GM12878 (cell line): ENCODE measurements around the gene MOCS1. TPM values are rescaled to one million over a fixed set of nuclear protein-coding genes. Genes with fewer than 3 reads are reported as not detected.

ENCODE experiments used
- ATAC-seq: fragments of 200-7000 bp; cut with Tn5 transposase; 3 replicates; pipeline ENCODE4 v1.9.1; 2020; ENCODE audit warnings: mild to moderate bottlenecking, moderate library complexity
- BruUV-seq: library from RNA; stranded (reverse); fragments of 400-500 nt; replicated peaks from 2 replicates; lab custom pipeline; 2021; lab: Mats Ljungman, UMichigan
- CTCF ChIA-PET: fragments of 300-600 bp; sonication (Branson Sonifier 250); formaldehyde crosslinking; extraction: SDS; loops from one replicate; lab custom pipeline; 2021; ENCODE audit warnings: inconsistent platforms; lab: Yijun Ruan, JAX
- POLR2A ChIA-PET: fragments of 350-600 bp; formaldehyde crosslinking; extraction: SDS; loops from one replicate; lab custom pipeline; 2021; ENCODE audit warnings: inconsistent platforms; lab: Charles Lee
- RAD21 ChIA-PET: fragments of 300-600 bp; sonication (Branson Sonifier 250); formaldehyde crosslinking; loops from one replicate; lab custom pipeline; 2023; ENCODE audit warnings: antibody characterized with exemption; ENCODE audit not compliant: unreplicated experiment; lab: Charles Lee
- SMC1A ChIA-PET: fragments of 300-600 bp; sonication (Branson Sonifier 250); formaldehyde crosslinking; loops from one replicate; lab custom pipeline; 2023; ENCODE audit not compliant: unreplicated experiment, uncharacterized antibody; lab: Charles Lee
- DNase-seq: peaks from one replicate; pipeline ENCODE4 v3.0.0-alpha.2; 2011; ENCODE audit warnings: low read depth, low spot score
- FAIRE-seq: peaks from 3 replicates; lab custom pipeline; 2011; peaks lifted over from hg19 to GRCh38; lab: Jason Lieb, UNC
- H2AFZ ChIP-seq: 2 replicates; pipeline ENCODE4 v1.6.0; 2011; ENCODE audit warnings: low read depth, low read length, control low read depth; ENCODE audit not compliant: control insufficient read depth
- H3K27ac ChIP-seq: 2 replicates; pipeline ENCODE4 v1.5.1; 2011; ENCODE audit warnings: control low read depth; ENCODE audit not compliant: control insufficient read depth, insufficient read depth
- H3K27me3 ChIP-seq, 2 experiments: replicated peaks in 1 of 2; 2 replicates each; pipeline versions ENCODE4 v1.6.0 to v1.6.1; 2011; ENCODE audit warnings: low read length in 1 of 2; ENCODE audit not compliant: control insufficient read depth in 2 of 2, insufficient read depth in 2 of 2
- H3K36me3 ChIP-seq, 2 experiments: 2 replicates each; pipeline ENCODE4 v1.5.1; 2011; ENCODE audit warnings: low read length in 1 of 2; ENCODE audit not compliant: control insufficient read depth in 2 of 2, insufficient read depth in 2 of 2
- H3K4me1 ChIP-seq: 2 replicates; pipeline ENCODE4 v1.6.1; 2011; ENCODE audit warnings: mild to moderate bottlenecking, low read length, moderate library complexity, mixed read lengths; ENCODE audit not compliant: control insufficient read depth, insufficient read depth
- H3K4me2 ChIP-seq: 2 replicates; pipeline ENCODE4 v1.6.0; 2011; ENCODE audit warnings: control low read depth; ENCODE audit not compliant: control insufficient read depth, insufficient read depth
- H3K4me3 ChIP-seq: fragments of 200-600 bp; sonication (generic); 2 replicates; pipeline ENCODE4 v1.5.1; 2016
- H3K79me2 ChIP-seq: 2 replicates; pipeline ENCODE4 v1.6.0; 2011; ENCODE audit warnings: low read length; ENCODE audit not compliant: control insufficient read depth, insufficient read depth
- H3K9ac ChIP-seq: 2 replicates; pipeline ENCODE4 v1.8.0; 2011; ENCODE audit warnings: low read length, control low read depth, mixed read lengths; ENCODE audit not compliant: control insufficient read depth, insufficient read depth
- H3K9me3 ChIP-seq: replicated peaks from 3 replicates; pipeline ENCODE4 v1.5.1; 2011; ENCODE audit warnings: mild to moderate bottlenecking, low read length; ENCODE audit not compliant: control insufficient read depth, insufficient read depth
- H4K20me1 ChIP-seq: 2 replicates; pipeline ENCODE4 v1.6.0; 2011; ENCODE audit not compliant: control insufficient read depth, insufficient read depth
- CBFB ChIP-seq: IDR thresholded peaks from 2 replicates; pipeline ENCODE4 v1.6.1; 2016; ENCODE audit warnings: antibody characterized with exemption, low read depth
- CREB1 ChIP-seq: IDR thresholded peaks from 2 replicates; pipeline ENCODE4 v1.6.1; 2012; ENCODE audit warnings: low read depth, mild to moderate bottlenecking, inconsistent platforms
- IKZF1 ChIP-seq: fragments of 450-650 bp; conservative IDR thresholded peaks from 2 replicates; pipeline ENCODE4 v1.6.1; 2017; ENCODE audit warnings: antibody characterized with exemption, mild to moderate bottlenecking
- IKZF2 ChIP-seq, 2 experiments: fragments of 450-650 bp; IDR thresholded peaks; 2 replicates each; pipeline ENCODE4 v1.6.1; 2017; ENCODE audit warnings: mild to moderate bottlenecking in 2 of 2, moderate library complexity in 2 of 2
- JUNB ChIP-seq: IDR thresholded peaks from 2 replicates; pipeline ENCODE4 v1.6.1; 2016; ENCODE audit warnings: antibody characterized with exemption, mild to moderate bottlenecking
- LARP7 ChIP-seq: fragments of 450-650 bp; IDR thresholded peaks from 2 replicates; pipeline ENCODE4 v1.6.1; 2017; ENCODE audit warnings: mild to moderate bottlenecking
- MTA2 ChIP-seq: fragments of 450-650 bp; IDR thresholded peaks from 2 replicates; pipeline ENCODE4 v1.6.1; 2016; ENCODE audit warnings: low read depth, mild to moderate bottlenecking, moderate library complexity
- MYC ChIP-seq: IDR thresholded peaks from 2 replicates; pipeline ENCODE4 v1.6.1; 2011; ENCODE audit warnings: mild to moderate bottlenecking, low read length, moderate library complexity, inconsistent platforms; ENCODE audit not compliant: insufficient read depth, insufficient replicate concordance, insufficient read length, severe bottlenecking
- POLR2AphosphoS2 ChIP-seq: IDR thresholded peaks from 2 replicates; pipeline ENCODE4 v1.6.1; 2011; ENCODE audit warnings: low read depth, mild to moderate bottlenecking, low read length, improper control_type of control experiment, moderate library complexity
- RAD21 ChIP-seq: IDR thresholded peaks from 2 replicates; pipeline ENCODE4 v1.6.1; 2011; ENCODE audit warnings: mild to moderate bottlenecking, low read depth, low read length, moderate library complexity; ENCODE audit not compliant: insufficient read depth
- SP1 ChIP-seq: IDR thresholded peaks from one replicate; pipeline ENCODE4 v1.6.1; 2011; ENCODE audit warnings: low read depth, low read length
- TCF12 ChIP-seq: IDR thresholded peaks from 2 replicates; pipeline ENCODE4 v1.6.1; 2011; ENCODE audit warnings: low read depth, mild to moderate bottlenecking, low read length
- YBX1 ChIP-seq: fragments of 450-650 bp; IDR thresholded peaks from 2 replicates; pipeline ENCODE4 v1.6.1; 2016; ENCODE audit warnings: antibody characterized with exemption
- ZNF274 ChIP-seq: IDR thresholded peaks from one replicate; pipeline ENCODE4 v1.8.0; 2011; ENCODE audit not compliant: insufficient read length, insufficient read depth
- WGBS: methylation state at CpG from one replicate; pipeline ENCODE4 v1.1.6; 2016; ENCODE audit warnings: low lambda C conversion rate; ENCODE audit not compliant: insufficient replicate concordance, insufficient coverage; ENCODE audit errors: missing lambda C conversion rate; 5-methylcytosine and 5-hydroxymethylcytosine counted together
- in situ Hi-C: fragments of 300-500 bp; cut with MboI; formaldehyde crosslinking; loops from 9 replicates; pipeline ENCODE4 v1.14.3; 2018; ENCODE audit warnings: mixed read lengths
- intact Hi-C: fragments of 100-400 bp; cut with micrococcal nuclease; formaldehyde crosslinking; loops from one replicate; pipeline ENCODE4 v1.14.2; 2022; ENCODE audit not compliant: unreplicated experiment
- polyA plus RNA-seq, 11 experiments: library from polyadenylated mRNA; depleted of rRNA in 4 of 11; unstranded in 6 of 11; stranded (reverse) in 5 of 11; fragments of >200 nt; fragmentation: Nextera tagmentation in 4 of 11; fragmentation: Illumina TruSeq in 1 of 11; extraction: Ambion mirVana in 4 of 11; extraction: Trizol in 1 of 11; gene quantifications; 1 replicate in 1 of 11; 2 replicates in 10 of 11; pipeline versions ENCODE4 v1.2.1 to v1.2.3, GENCODE V29; 2011 to 2016; ENCODE audit warnings: inconsistent platforms in 2 of 11, missing spikeins in 2 of 11, low read depth in 1 of 11
- total RNA-seq, 4 experiments: library from RNA; depleted of rRNA in 3 of 4; stranded (reverse); fragments of >200 nt in 3 of 4; fragmentation: Illumina TruSeq in 1 of 4; extraction: Trizol in 1 of 4; gene quantifications; 2 replicates each; pipeline versions ENCODE4 v1.2.1 to v1.2.3, GENCODE V29; 2013 to 2021
- TF ChIP-seq, protein P1 (sequence below): fragments of 450-650 bp; IDR thresholded peaks from 2 replicates; pipeline ENCODE4 v1.6.1; 2017; ENCODE audit warnings: low read depth, mild to moderate bottlenecking, moderate library complexity
- TF ChIP-seq, protein P2 (sequence below): fragments of 450-650 bp; formaldehyde crosslinking; IDR thresholded peaks from 2 replicates; pipeline ENCODE4 v1.5.0; 2022; ENCODE audit warnings: mild to moderate bottlenecking, missing genetic modification characterization
- TF ChIP-seq, protein P3 (sequence below): IDR thresholded peaks from 2 replicates; pipeline ENCODE4 v1.6.1; 2012; ENCODE audit warnings: low read length, inconsistent platforms

Gene MOCS1
- total and polyA plus RNA-seq, 10 of the 15 experiments (the other 5 are each of a cell fraction or from before 2014, with no cell fraction given), result 0.02 to 5.4 (median 0.16) TPM; not detected in 2

DNA sequence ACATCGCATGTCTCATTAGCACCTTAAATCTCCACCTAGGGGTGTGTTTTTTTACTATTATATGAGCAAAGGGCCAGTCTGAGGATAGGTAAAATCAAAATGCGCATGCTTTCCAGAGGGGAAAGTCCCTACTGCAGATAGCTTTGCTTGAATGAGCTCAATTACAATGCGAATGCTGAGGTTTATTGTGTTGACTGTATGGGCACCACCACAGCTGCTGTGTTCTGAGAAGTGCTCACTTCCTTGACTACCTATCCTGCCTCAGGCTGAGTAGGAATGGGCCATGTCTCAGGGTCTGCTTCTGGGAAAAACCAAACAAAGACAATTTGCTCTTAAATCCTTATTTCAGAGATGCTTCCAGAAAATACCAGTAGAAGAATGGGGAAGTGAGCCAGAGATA, 36.6 kb downstream of the MOCS1 start:
- ChIA-PET CTCF (interaction anchor here (0.7 to 1.9 kb wide), 3 partner anchors 18 to 520 kb away, joined by 3 to 6 read pairs (median 4); no protein-coding TSS in a partner anchor), POLR2A (no interaction called here), RAD21 (no interaction called here), SMC1A (interaction anchor here (0.5 to 1.2 kb wide), 5 partner anchors 9 to 539 kb away, joined by 3 read pairs; no protein-coding TSS in a partner anchor)
- Histone ChIP-seq H3K4me2 (no peak overlapping the region), H3K27me3 (peaks cover 0 to 1% of the 10 kb centered on the region in 2 experiments; a peak in 1 of 4 replicates), H3K79me2 (no peaks in the 10 kb centered on the region), H3K4me3 (no peak overlapping the region), H4K20me1 (no peaks in the 10 kb centered on the region), H2AFZ (no peak overlapping the region), H3K9ac (no peak overlapping the region), H3K27ac (no peak overlapping the region), H3K36me3 (no peaks in the 10 kb centered on the region), H3K4me1 (no peaks in the 10 kb centered on the region), H3K9me3 (no peaks in the 10 kb centered on the region)
- intact Hi-C loops, result no loop called here
- FAIRE-seq, result no peak
- WGBS, result 30% methylated on average over 3 of the region's 3 CpGs
- in situ Hi-C loops, result no loop called here
- no peak for TF ChIP-seq LARP7
- TF ChIP-seq RAD21, result no peak
- TF ChIP-seq CBFB, result no peak
- TF ChIP-seq SP1, result no peak
- no peak for TF ChIP-seq JUNB
- no peak for TF ChIP-seq MYC
- no peak for TF ChIP-seq TCF12
- no peak for TF ChIP-seq YBX1
- no peak for TF ChIP-seq IKZF1
- TF ChIP-seq, protein P1, sequence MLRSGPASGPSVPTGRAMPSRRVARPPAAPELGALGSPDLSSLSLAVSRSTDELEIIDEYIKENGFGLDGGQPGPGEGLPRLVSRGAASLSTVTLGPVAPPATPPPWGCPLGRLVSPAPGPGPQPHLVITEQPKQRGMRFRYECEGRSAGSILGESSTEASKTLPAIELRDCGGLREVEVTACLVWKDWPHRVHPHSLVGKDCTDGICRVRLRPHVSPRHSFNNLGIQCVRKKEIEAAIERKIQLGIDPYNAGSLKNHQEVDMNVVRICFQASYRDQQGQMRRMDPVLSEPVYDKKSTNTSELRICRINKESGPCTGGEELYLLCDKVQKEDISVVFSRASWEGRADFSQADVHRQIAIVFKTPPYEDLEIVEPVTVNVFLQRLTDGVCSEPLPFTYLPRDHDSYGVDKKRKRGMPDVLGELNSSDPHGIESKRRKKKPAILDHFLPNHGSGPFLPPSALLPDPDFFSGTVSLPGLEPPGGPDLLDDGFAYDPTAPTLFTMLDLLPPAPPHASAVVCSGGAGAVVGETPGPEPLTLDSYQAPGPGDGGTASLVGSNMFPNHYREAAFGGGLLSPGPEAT, result no peak
- no peak for TF ChIP-seq ZNF274
- TF ChIP-seq POLR2AphosphoS2, result no peak
- no peak for TF ChIP-seq IKZF2 (IDR thresholded peaks at IDR 0.05)
- TF ChIP-seq, protein P2, sequence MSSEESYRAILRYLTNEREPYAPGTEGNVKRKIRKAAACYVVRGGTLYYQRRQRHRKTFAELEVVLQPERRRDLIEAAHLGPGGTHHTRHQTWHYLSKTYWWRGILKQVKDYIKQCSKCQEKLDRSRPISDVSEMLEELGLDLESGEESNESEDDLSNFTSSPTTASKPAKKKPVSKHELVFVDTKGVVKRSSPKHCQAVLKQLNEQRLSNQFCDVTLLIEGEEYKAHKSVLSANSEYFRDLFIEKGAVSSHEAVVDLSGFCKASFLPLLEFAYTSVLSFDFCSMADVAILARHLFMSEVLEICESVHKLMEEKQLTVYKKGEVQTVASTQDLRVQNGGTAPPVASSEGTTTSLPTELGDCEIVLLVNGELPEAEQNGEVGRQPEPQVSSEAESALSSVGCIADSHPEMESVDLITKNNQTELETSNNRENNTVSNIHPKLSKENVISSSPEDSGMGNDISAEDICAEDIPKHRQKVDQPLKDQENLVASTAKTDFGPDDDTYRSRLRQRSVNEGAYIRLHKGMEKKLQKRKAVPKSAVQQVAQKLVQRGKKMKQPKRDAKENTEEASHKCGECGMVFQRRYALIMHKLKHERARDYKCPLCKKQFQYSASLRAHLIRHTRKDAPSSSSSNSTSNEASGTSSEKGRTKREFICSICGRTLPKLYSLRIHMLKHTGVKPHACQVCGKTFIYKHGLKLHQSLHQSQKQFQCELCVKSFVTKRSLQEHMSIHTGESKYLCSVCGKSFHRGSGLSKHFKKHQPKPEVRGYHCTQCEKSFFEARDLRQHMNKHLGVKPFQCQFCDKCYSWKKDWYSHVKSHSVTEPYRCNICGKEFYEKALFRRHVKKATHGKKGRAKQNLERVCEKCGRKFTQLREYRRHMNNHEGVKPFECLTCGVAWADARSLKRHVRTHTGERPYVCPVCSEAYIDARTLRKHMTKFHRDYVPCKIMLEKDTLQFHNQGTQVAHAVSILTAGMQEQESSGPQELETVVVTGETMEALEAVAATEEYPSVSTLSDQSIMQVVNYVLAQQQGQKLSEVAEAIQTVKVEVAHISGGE (CRISPR knock-in tag), result no peak
- no peak for TF ChIP-seq CREB1
- TF ChIP-seq MTA2, result no peak
- TF ChIP-seq, protein P3, sequence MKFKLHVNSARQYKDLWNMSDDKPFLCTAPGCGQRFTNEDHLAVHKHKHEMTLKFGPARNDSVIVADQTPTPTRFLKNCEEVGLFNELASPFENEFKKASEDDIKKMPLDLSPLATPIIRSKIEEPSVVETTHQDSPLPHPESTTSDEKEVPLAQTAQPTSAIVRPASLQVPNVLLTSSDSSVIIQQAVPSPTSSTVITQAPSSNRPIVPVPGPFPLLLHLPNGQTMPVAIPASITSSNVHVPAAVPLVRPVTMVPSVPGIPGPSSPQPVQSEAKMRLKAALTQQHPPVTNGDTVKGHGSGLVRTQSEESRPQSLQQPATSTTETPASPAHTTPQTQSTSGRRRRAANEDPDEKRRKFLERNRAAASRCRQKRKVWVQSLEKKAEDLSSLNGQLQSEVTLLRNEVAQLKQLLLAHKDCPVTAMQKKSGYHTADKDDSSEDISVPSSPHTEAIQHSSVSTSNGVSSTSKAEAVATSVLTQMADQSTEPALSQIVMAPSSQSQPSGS, result no peak
- no peak for DNase-seq
- peak; percentile 63 for ATAC-seq
- BruUV-seq, result no TSS peak
